H9 (cell line): ENCODE measurements around the gene RUNX2. TPM values are rescaled to one million over a fixed set of nuclear protein-coding genes. Genes with fewer than 3 reads are reported as not detected.

Experiments used
- DNase-seq: peaks from one replicate; pipeline ENCODE4 v3.0.0-alpha.2; 2017
- H2AFZ ChIP-seq: one replicate; pipeline ENCODE4 v1.6.1; 2013; ENCODE audit warnings: mild to moderate bottlenecking, low read length, control low read depth, moderate library complexity
- H2AK5ac ChIP-seq: 2 replicates; pipeline ENCODE4 v1.6.1; 2013; ENCODE audit warnings: low read length, control low read depth, mixed read lengths; ENCODE audit not compliant: insufficient read length
- H2BK120ac ChIP-seq: one replicate; pipeline ENCODE4 v1.6.1; 2013; ENCODE audit warnings: low read depth, mild to moderate bottlenecking, low read length, control low read depth, inconsistent platforms; ENCODE audit not compliant: poor library complexity, severe bottlenecking
- H2BK12ac ChIP-seq: 2 replicates; pipeline ENCODE4 v1.6.1; 2013; ENCODE audit warnings: low read length, control low read depth, mixed read lengths, low read depth; ENCODE audit not compliant: insufficient read length
- H2BK15ac ChIP-seq: 2 replicates; pipeline ENCODE4 v1.6.1; 2013; ENCODE audit warnings: low read depth, low read length, control low read depth
- H2BK20ac ChIP-seq: one replicate; pipeline ENCODE4 v1.6.1; 2013; ENCODE audit warnings: low read depth, mild to moderate bottlenecking, low read length, control low read depth, inconsistent platforms; ENCODE audit not compliant: poor library complexity, severe bottlenecking
- H2BK5ac ChIP-seq: 2 replicates; pipeline ENCODE4 v1.6.1; 2013; ENCODE audit warnings: low read length, control low read depth, mixed read lengths; ENCODE audit not compliant: insufficient read length
- H3K14ac ChIP-seq: 2 replicates; pipeline ENCODE4 v1.6.1; 2013; ENCODE audit warnings: low read length, control low read depth; ENCODE audit not compliant: insufficient read depth
- H3K18ac ChIP-seq: 2 replicates; pipeline ENCODE4 v1.6.1; 2013; ENCODE audit warnings: low read depth, mild to moderate bottlenecking, mixed read lengths, low read length, control low read depth; ENCODE audit not compliant: insufficient read length
- H3K23ac ChIP-seq: 2 replicates; pipeline ENCODE4 v1.6.1; 2013; ENCODE audit warnings: low read length, control low read depth, mixed read lengths, low read depth; ENCODE audit not compliant: insufficient read length
- H3K23me2 ChIP-seq: 2 replicates; pipeline ENCODE4 v1.6.1; 2013; ENCODE audit warnings: low read depth, mild to moderate bottlenecking, mixed read lengths, low read length, control low read depth; ENCODE audit not compliant: insufficient read length, poor library complexity, severe bottlenecking
- H3K27ac ChIP-seq: 2 replicates; pipeline ENCODE4 v1.5.1; 2013; ENCODE audit warnings: low read length, control low read depth, mixed read lengths, low read depth; ENCODE audit not compliant: insufficient read length
- H3K27me3 ChIP-seq: 2 replicates; pipeline ENCODE4 v1.6.1; 2013; ENCODE audit warnings: low read length, control low read depth, inconsistent platforms; ENCODE audit not compliant: insufficient read depth
- H3K4ac ChIP-seq: 2 replicates; pipeline ENCODE4 v1.6.1; 2013; ENCODE audit warnings: low read depth, mild to moderate bottlenecking, control low read depth, inconsistent platforms, low read length, moderate library complexity
- H3K4me1 ChIP-seq: 2 replicates; pipeline ENCODE4 v1.6.1; 2013; ENCODE audit warnings: low read length, control low read depth, inconsistent platforms; ENCODE audit not compliant: insufficient read depth
- H3K4me2 ChIP-seq: 2 replicates; pipeline ENCODE4 v1.6.1; 2013; ENCODE audit warnings: low read length, control low read depth, mixed read lengths; ENCODE audit not compliant: insufficient read length, insufficient read depth
- H3K56ac ChIP-seq: 2 replicates; pipeline ENCODE4 v1.6.1; 2013; ENCODE audit warnings: low read depth, mild to moderate bottlenecking, mixed read lengths, low read length, control low read depth; ENCODE audit not compliant: insufficient read length
- H3K79me1 ChIP-seq: 2 replicates; pipeline ENCODE4 v1.6.1; 2013; ENCODE audit warnings: low read depth, mild to moderate bottlenecking, moderate library complexity, low read length, control low read depth, inconsistent platforms; ENCODE audit not compliant: insufficient read depth, poor library complexity, severe bottlenecking
- H3K79me2 ChIP-seq: 2 replicates; pipeline ENCODE4 v1.6.1; 2013; ENCODE audit warnings: low read length, control low read depth, inconsistent platforms; ENCODE audit not compliant: insufficient read depth
- H3K9ac ChIP-seq: 2 replicates; pipeline ENCODE4 v1.6.1; 2013; ENCODE audit warnings: low read length, control low read depth, mixed read lengths; ENCODE audit not compliant: insufficient read length; ENCODE audit errors: extremely low read depth
- H3K9me3 ChIP-seq: one replicate; pipeline ENCODE4 v1.6.1; 2013; ENCODE audit warnings: low read depth, low read length, inconsistent platforms; ENCODE audit not compliant: control insufficient read depth
- H3T11ph ChIP-seq: one replicate; pipeline ENCODE4 v1.6.1; 2013; ENCODE audit warnings: mild to moderate bottlenecking, low read length, control low read depth, inconsistent platforms
- H4K20me1 ChIP-seq: one replicate; pipeline ENCODE4 v1.6.1; 2013; ENCODE audit not compliant: control insufficient read depth, insufficient read length, insufficient read depth
- H4K5ac ChIP-seq: 2 replicates; pipeline ENCODE4 v1.6.1; 2013; ENCODE audit warnings: low read depth, mild to moderate bottlenecking, mixed read lengths, low read length, control low read depth; ENCODE audit not compliant: insufficient read length
- H4K8ac ChIP-seq: replicated peaks from 2 replicates; pipeline ENCODE4 v1.6.1; 2013; ENCODE audit warnings: low read length, control low read depth, mixed read lengths, low read depth; ENCODE audit not compliant: insufficient read length
- H4K91ac ChIP-seq: 2 replicates; pipeline ENCODE4 v1.6.1; 2013; ENCODE audit warnings: low read depth, mild to moderate bottlenecking, moderate library complexity, mixed read lengths, low read length, control low read depth; ENCODE audit not compliant: insufficient read length
- H3K27ac Mint-ChIP-seq, 3 experiments: 2 replicates in 2 of 3; 3 replicates in 1 of 3; pipeline ENCODE4 v1.8.0; 2020 to 2021; ENCODE audit warnings: mixed read lengths in 3 of 3, mild to moderate bottlenecking in 1 of 3, moderate library complexity in 1 of 3
- H3K27me3 Mint-ChIP-seq: 2 replicates; pipeline ENCODE4 v1.8.0; 2021; ENCODE audit warnings: low read depth, mild to moderate bottlenecking, moderate library complexity, mixed read lengths
- H3K36me3 Mint-ChIP-seq, 3 experiments: 2 replicates in 2 of 3; 3 replicates in 1 of 3; pipeline ENCODE4 v1.8.0; 2020 to 2021; ENCODE audit warnings: low read depth in 3 of 3, mixed read lengths in 3 of 3; ENCODE audit not compliant: insufficient read depth in 1 of 3
- H3K4me1 Mint-ChIP-seq, 2 experiments: 2 replicates each; pipeline ENCODE4 v1.8.0; 2020; ENCODE audit warnings: mixed read lengths in 2 of 2
- H3K4me3 Mint-ChIP-seq, 2 experiments: 2 replicates in 1 of 2; 3 replicates in 1 of 2; pipeline ENCODE4 v1.8.0; 2020 to 2021; ENCODE audit warnings: mild to moderate bottlenecking in 2 of 2, mixed read lengths in 2 of 2, moderate library complexity in 1 of 2
- H3K9me3 Mint-ChIP-seq, 2 experiments: 2 replicates in 1 of 2; 3 replicates in 1 of 2; pipeline ENCODE4 v1.8.0; 2020; ENCODE audit warnings: mild to moderate bottlenecking in 2 of 2, mixed read lengths in 2 of 2, moderate library complexity in 1 of 2
- CTCF ChIP-seq: fragments of 200-600 bp; sonication (generic); conservative IDR thresholded peaks from 3 replicates; pipeline ENCODE4 v1.8.0; 2021; ENCODE audit warnings: antibody characterized with exemption, mild to moderate bottlenecking
- WGBS: extraction: QIAGEN DNeasy Blood & Tissue Kit; methylation state at CpG from one replicate; pipeline ENCODE4 v1.1.7; 2013; ENCODE audit warnings: missing lambda C conversion rate, low lambda C conversion rate, mixed read lengths; ENCODE audit not compliant: insufficient read length; ENCODE audit errors: extremely low coverage; 5-methylcytosine and 5-hydroxymethylcytosine counted together
- total RNA-seq: library from RNA; stranded (reverse); gene quantifications from 2 replicates; pipeline ENCODE4 v1.2.1, GENCODE V29; 2021

RUNX2 gene
- total RNA-seq, 1 experiment from 2014 or later, result 0.15 TPM

GRCh38 chr6:45661661-45662060, 333.5 kb downstream of the RUNX2 start:
- Histone ChIP-seq H2BK12ac (no peak overlapping the region), H3K23ac (no peak overlapping the region), H3K4me1 (no peaks in the 10 kb centered on the region), H3K9me3 (no peaks in the 10 kb centered on the region), H4K91ac (no peak overlapping the region), H2AK5ac (no peak overlapping the region), H2BK120ac (no peak overlapping the region), H3K27me3 (peaks cover 20% of the 10 kb centered on the region; the same call in 1 of the 2 replicates), H3K79me1 (no peaks in the 10 kb centered on the region), H3K4me2 (no peak overlapping the region), H3K4ac (no peak overlapping the region), H4K5ac (no peak overlapping the region), H3K23me2 (peaks cover 6% of the 10 kb centered on the region), H3K14ac (no peak overlapping the region), H3T11ph (no peak overlapping the region), H2BK15ac (no peak overlapping the region), H3K56ac (no peak overlapping the region), H2BK20ac (no peak overlapping the region), H3K27ac (no peak overlapping the region), H3K9ac (no peak overlapping the region), H2AFZ (no peak overlapping the region), H2BK5ac (no peak overlapping the region), H4K8ac (no peak overlapping the region), H4K20me1 (no peaks in the 10 kb centered on the region), H3K18ac (no peak overlapping the region), H3K79me2 (no peaks in the 10 kb centered on the region)
- peaks cover 82% of the 10 kb centered on the region for H3K27me3 Mint-ChIP-seq
- DNase-seq, result no peak
- no peak for TF ChIP-seq CTCF
- peaks cover 0 to 2% of the 10 kb centered on the region in 2 experiments; a peak in 1 of 5 replicates for H3K9me3 Mint-ChIP-seq
- no CpG with 5 or more reads among the region's 5 CpGs for WGBS
- peaks cover 0 to 4% (median 0%) of the 10 kb centered on the region in 3 experiments; a peak in 1 of 7 replicates for H3K36me3 Mint-ChIP-seq
- peaks cover 16 to 20% of the 10 kb centered on the region in 2 experiments for H3K4me1 Mint-ChIP-seq
- no peak overlapping the region for H3K27ac Mint-ChIP-seq
- no peak overlapping the region for H3K4me3 Mint-ChIP-seq
